ENCODE measurements around the gene TBC1D10B.
"Not testable (repeated sequence)": the region's sequence is repeated elsewhere in the genome, so short reads cannot be mapped to it uniquely, and the experiment has no call there.

The TBC1D10B gene

GRCh38 chr16:30318647-30319046 is 51.6 kb downstream of the TBC1D10B start:
- DNase-seq (ENCODE audit: low read depth); H3K4me3 ChIP-seq (ENCODE audit: low read depth, low read length): not testable (repeated sequence)

DNA sequence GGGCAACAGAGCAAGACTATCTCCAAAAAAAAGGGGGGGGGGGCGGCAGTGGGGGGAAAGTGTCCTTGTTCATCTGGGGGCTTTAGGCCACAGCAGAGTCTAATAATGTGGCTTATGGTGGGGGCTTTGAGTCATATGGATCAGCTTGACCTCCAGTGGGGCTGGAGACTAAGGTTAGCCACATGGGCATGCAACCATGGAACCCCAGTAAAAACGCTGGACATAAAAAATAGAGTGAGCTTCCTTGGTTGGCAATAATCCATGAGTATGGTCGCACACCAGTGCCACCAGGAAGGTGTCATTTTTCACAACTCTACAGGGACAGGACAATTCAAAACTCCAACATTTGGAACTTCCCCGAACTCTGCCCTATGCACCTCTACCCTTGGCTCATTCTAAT is 59.4 kb downstream of the TBC1D10B start:
- H3K4me3 ChIP-seq (ENCODE audit: low read depth, low read length); DNase-seq (ENCODE audit: low read depth): not testable (repeated sequence)

DNA sequence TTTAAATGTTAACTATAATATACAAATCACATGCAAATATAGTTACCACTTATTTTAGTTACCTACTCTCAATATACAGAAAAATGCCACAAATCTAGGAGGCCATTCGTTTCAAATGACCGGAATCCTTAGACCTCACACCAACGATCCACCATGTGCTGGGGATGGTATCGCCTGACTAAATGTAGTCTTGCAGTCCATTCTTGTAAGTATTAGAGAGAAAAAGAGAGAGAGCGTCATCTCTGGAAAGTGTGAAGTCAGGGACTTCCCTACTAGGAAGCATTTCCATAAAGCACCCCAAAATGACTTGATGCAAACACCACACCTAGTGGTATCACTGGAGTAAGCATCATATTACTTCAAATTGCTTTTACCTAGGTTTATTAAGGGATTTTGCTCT is 61.0 kb downstream of the TBC1D10B start:
- peak; percentile 4 for DNase-seq (ENCODE audit: low read depth)
- H3K4me3 ChIP-seq (ENCODE audit: low read depth, low read length), result not testable (repeated sequence)

Data from GM12865 (cell line).